Keratinocyte (primary cell): ENCODE measurements around the gene MKS1. TPM values are rescaled to one million over a fixed set of nuclear protein-coding genes. Genes with fewer than 3 reads are reported as not detected.

Source experiments
- DNase-seq: peaks from one replicate; pipeline ENCODE4 v3.0.0-alpha.2; 2011; ENCODE audit warnings: low read depth, missing footprints, low spot score
- FAIRE-seq: peaks from 2 replicates; lab custom pipeline; 2011; peaks lifted over from hg19 to GRCh38; lab: Jason Lieb, UNC
- H2AFZ ChIP-seq: 2 replicates; pipeline ENCODE4 v1.6.0; 2012; ENCODE audit warnings: low read length, control low read depth, inconsistent platforms; ENCODE audit not compliant: control insufficient read depth
- H3K27ac ChIP-seq: 2 replicates; pipeline ENCODE4 v1.5.1; 2011; ENCODE audit warnings: low read length; ENCODE audit not compliant: control insufficient read depth, insufficient read depth
- H3K27me3 ChIP-seq: 3 replicates; pipeline ENCODE4 v1.6.0; 2011; ENCODE audit warnings: low read length; ENCODE audit not compliant: control insufficient read depth, insufficient read depth; ENCODE audit errors: extremely low read depth
- H3K36me3 ChIP-seq, 2 experiments: 2 replicates in 1 of 2; 3 replicates in 1 of 2; pipeline ENCODE4 v1.5.1; 2011; ENCODE audit warnings: low read length in 2 of 2, mild to moderate bottlenecking in 1 of 2; ENCODE audit not compliant: control insufficient read depth in 2 of 2, insufficient read depth in 2 of 2; ENCODE audit errors: extremely low read depth in 1 of 2
- H3K4me1 ChIP-seq: 3 replicates; pipeline ENCODE4 v1.5.1; 2011; ENCODE audit warnings: low read length; ENCODE audit not compliant: control insufficient read depth, insufficient read depth; ENCODE audit errors: extremely low read depth
- H3K4me2 ChIP-seq: 3 replicates; pipeline ENCODE4 v1.6.0; 2011; ENCODE audit warnings: low read depth, low read length; ENCODE audit not compliant: control insufficient read depth, insufficient read depth; ENCODE audit errors: extremely low read depth
- H3K4me3 ChIP-seq, 3 experiments: fragments of 200-600 bp in 1 of 3; sonication (generic) in 1 of 3; 2 replicates in 2 of 3; 3 replicates in 1 of 3; pipeline ENCODE4 v1.5.1; 2011 to 2016; ENCODE audit warnings: low read length in 3 of 3, mild to moderate bottlenecking in 3 of 3, control low read depth in 2 of 3, inconsistent platforms in 1 of 3, low read depth in 1 of 3, mixed read lengths in 1 of 3, mixed run types in 1 of 3, moderate library complexity in 1 of 3; ENCODE audit not compliant: control insufficient read depth in 2 of 3, insufficient read depth in 2 of 3; ENCODE audit errors: extremely low read depth in 1 of 3
- H3K79me2 ChIP-seq: 2 replicates; pipeline ENCODE4 v1.6.0; 2012; ENCODE audit warnings: low read length; ENCODE audit not compliant: control insufficient read depth, insufficient read depth
- H3K9ac ChIP-seq: 3 replicates; pipeline ENCODE4 v1.6.0; 2011; ENCODE audit warnings: low read length; ENCODE audit not compliant: control insufficient read depth, insufficient read depth; ENCODE audit errors: extremely low read depth
- H3K9me1 ChIP-seq: 3 replicates; pipeline ENCODE4 v1.6.0; 2011; ENCODE audit warnings: low read length; ENCODE audit not compliant: control insufficient read depth, insufficient read depth; ENCODE audit errors: extremely low read depth
- H3K9me3 ChIP-seq: 2 replicates; pipeline ENCODE4 v1.5.1; 2012; ENCODE audit warnings: low read depth, low read length; ENCODE audit not compliant: control insufficient read depth
- H4K20me1 ChIP-seq: 3 replicates; pipeline ENCODE4 v1.6.0; 2011; ENCODE audit warnings: low read length; ENCODE audit not compliant: control insufficient read depth, insufficient read depth; ENCODE audit errors: extremely low read depth
- EZH2 ChIP-seq: IDR thresholded peaks from one replicate; pipeline ENCODE4 v1.6.1; 2012; ENCODE audit warnings: inconsistent platforms, mild to moderate bottlenecking, low read length, moderate library complexity
- dilution Hi-C: fragments of 300-500 bp; cut with MboI; formaldehyde crosslinking; loops from one replicate; pipeline ENCODE4 v1.7.0; 2020; ENCODE audit warnings: low sequenced_read_pairs; ENCODE audit not compliant: extremely low pct_ligation_motif_present
- polyA plus RNA-seq, 5 experiments: library from polyadenylated mRNA; depleted of rRNA in 3 of 5; stranded (reverse) in 3 of 5; stranded (forward) in 1 of 5; unstranded in 1 of 5; fragments of >200 nt; gene quantifications; 1 replicate in 1 of 5; 2 replicates in 3 of 5; 3 replicates in 1 of 5; pipeline versions ENCODE4 v1.2.1 to v1.2.3, GENCODE V29; 2011 to 2012; ENCODE audit warnings: missing spikeins in 2 of 5, low read depth in 1 of 5, low replicate concordance in 1 of 5
- TF ChIP-seq, protein P1 (sequence below), 3 experiments: IDR thresholded peaks in 1 of 3; conservative IDR thresholded peaks in 1 of 3; optimal IDR thresholded peaks in 1 of 3; 2 replicates in 2 of 3; 3 replicates in 1 of 3; pipeline versions ENCODE3 to v1.5.1; 2011; ENCODE audit warnings: low read length in 3 of 3, mild to moderate bottlenecking in 3 of 3, moderate library complexity in 2 of 3, control low read depth in 1 of 3, inconsistent platforms in 1 of 3; ENCODE audit not compliant: insufficient read depth in 2 of 3; ENCODE audit errors: extremely low read depth in 1 of 3

Gene MKS1
- polyA plus RNA-seq, 1 donor (not counting 4 experiments of a cell fraction or from before 2014, with no cell fraction given) = 12.2 TPM

- Histone ChIP-seq H3K4me1 (peaks cover 5% of the 10 kb centered on the region), H3K27ac (no peak overlapping the region), H3K27me3 (peaks cover 37% of the 10 kb centered on the region), H4K20me1 (no peaks in the 10 kb centered on the region), H3K9me3 (no peaks in the 10 kb centered on the region), H2AFZ (no peak overlapping the region), H3K79me2 (no peaks in the 10 kb centered on the region), H3K36me3 (no peaks in the 10 kb centered on the region), H3K9ac (no peak overlapping the region), H3K4me3 (no peak overlapping the region), H3K4me2 (no peak overlapping the region), H3K9me1 (no peaks in the 10 kb centered on the region)
- DNase-seq (no peak), FAIRE-seq (no peak)
- TF ChIP-seq, protein P1, sequence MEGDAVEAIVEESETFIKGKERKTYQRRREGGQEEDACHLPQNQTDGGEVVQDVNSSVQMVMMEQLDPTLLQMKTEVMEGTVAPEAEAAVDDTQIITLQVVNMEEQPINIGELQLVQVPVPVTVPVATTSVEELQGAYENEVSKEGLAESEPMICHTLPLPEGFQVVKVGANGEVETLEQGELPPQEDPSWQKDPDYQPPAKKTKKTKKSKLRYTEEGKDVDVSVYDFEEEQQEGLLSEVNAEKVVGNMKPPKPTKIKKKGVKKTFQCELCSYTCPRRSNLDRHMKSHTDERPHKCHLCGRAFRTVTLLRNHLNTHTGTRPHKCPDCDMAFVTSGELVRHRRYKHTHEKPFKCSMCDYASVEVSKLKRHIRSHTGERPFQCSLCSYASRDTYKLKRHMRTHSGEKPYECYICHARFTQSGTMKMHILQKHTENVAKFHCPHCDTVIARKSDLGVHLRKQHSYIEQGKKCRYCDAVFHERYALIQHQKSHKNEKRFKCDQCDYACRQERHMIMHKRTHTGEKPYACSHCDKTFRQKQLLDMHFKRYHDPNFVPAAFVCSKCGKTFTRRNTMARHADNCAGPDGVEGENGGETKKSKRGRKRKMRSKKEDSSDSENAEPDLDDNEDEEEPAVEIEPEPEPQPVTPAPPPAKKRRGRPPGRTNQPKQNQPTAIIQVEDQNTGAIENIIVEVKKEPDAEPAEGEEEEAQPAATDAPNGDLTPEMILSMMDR (optimal IDR thresholded peaks at IDR 0.05 in 1 of 3, IDR thresholded peaks at IDR 0.05 in 1 of 3, conservative IDR thresholded peaks at IDR 0.05 in 1 of 3; ENCODE audit: extremely low read depth in 1 of 3, insufficient read depth in 2 of 3, low read length in 3 of 3) = no peak
- dilution Hi-C loops = no loop called here
Observed at GRCh38 chr17:58252141-58252540, 33.1 kb upstream of the MKS1 start.

DNA sequence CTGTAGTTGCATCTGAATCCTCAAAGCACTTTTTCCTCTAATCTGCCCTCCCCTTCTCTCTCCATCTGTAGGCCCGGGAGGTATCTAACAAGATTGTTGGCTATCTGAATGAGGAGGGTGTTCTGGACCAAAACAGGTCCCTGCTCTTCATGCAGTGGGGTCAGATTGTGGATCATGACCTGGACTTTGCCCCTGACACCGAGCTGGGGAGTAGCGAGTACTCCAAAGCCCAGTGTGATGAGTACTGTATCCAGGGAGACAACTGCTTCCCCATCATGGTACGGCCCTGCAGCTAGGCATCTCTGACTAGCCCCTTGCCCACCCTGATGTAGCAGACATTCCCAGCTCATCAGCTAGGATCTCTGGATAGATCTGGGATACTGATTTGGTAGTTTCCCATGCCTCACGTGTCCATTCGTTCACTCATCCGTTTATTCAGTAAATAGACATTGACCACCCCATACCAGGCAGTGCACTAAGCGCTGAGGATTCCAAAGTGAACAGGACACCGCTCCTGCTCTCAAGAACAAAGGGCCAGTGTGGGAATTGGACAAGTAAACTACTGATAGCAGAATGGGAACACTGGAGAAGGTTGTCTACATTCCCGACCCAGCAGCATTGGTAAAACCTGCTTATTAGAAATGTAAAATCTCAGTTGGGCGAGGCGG lies 31.4 kb upstream of the MKS1 start:
- no peak for TF ChIP-seq EZH2
- TF ChIP-seq, protein P1 (optimal IDR thresholded peaks at IDR 0.05 in 1 of 3, IDR thresholded peaks at IDR 0.05 in 1 of 3, conservative IDR thresholded peaks at IDR 0.05 in 1 of 3; ENCODE audit: extremely low read depth in 1 of 3, insufficient read depth in 2 of 3, low read length in 3 of 3) = no peak
- Histone ChIP-seq H3K9ac (no peak overlapping the region), H3K36me3 (no peaks in the 10 kb centered on the region), H3K27ac (no peak overlapping the region), H3K9me3 (no peaks in the 10 kb centered on the region), H3K4me1 (peaks cover 5% of the 10 kb centered on the region), H3K9me1 (no peaks in the 10 kb centered on the region), H2AFZ (no peak overlapping the region), H3K4me2 (no peak overlapping the region), H3K4me3 (no peak overlapping the region), H3K79me2 (no peaks in the 10 kb centered on the region), H4K20me1 (no peaks in the 10 kb centered on the region), H3K27me3 (peaks cover 38% of the 10 kb centered on the region)
- dilution Hi-C loops = no loop called here
- FAIRE-seq (no peak), DNase-seq (no peak)
